HUES64 (cell line): Measurements from ENCODE around the gene STX18.

Source experiments
- H3K27ac ChIP-seq: 2 replicates; pipeline ENCODE4 v1.7.0; 2013; ENCODE audit warnings: low read depth, low read length, inconsistent platforms
- H3K27me3 ChIP-seq: 2 replicates; pipeline ENCODE4 v1.6.1; 2013; ENCODE audit warnings: mild to moderate bottlenecking, low read length; ENCODE audit not compliant: insufficient read depth
- H3K36me3 ChIP-seq: 2 replicates; pipeline ENCODE4 v1.6.1; 2013; ENCODE audit warnings: mild to moderate bottlenecking, low read length; ENCODE audit not compliant: insufficient read depth
- H3K4me1 ChIP-seq: 2 replicates; pipeline ENCODE4 v1.6.1; 2013; ENCODE audit warnings: mild to moderate bottlenecking, low read length, moderate library complexity; ENCODE audit not compliant: insufficient read depth
- H3K4me3 ChIP-seq: 2 replicates; pipeline ENCODE4 v1.5.1; 2013; ENCODE audit warnings: mild to moderate bottlenecking, low read length, moderate library complexity
- H3K9ac ChIP-seq: 2 replicates; pipeline ENCODE4 v1.6.1; 2013; ENCODE audit warnings: mild to moderate bottlenecking, low read depth, low read length
- H3K9me3 ChIP-seq: 2 replicates; pipeline ENCODE4 v1.6.1; 2013; ENCODE audit warnings: low read depth, low read length; ENCODE audit not compliant: insufficient read depth
- WGBS: fragments of 150-250, 120-280 bp; methylation state at CpG from one replicate; pipeline ENCODE4 v1.1.7; 2013; ENCODE audit warnings: missing lambda C conversion rate; 5-methylcytosine and 5-hydroxymethylcytosine counted together

The STX18 gene

GRCh38 chr4:4417886-4418285, 124.0 kb downstream of the STX18 start:
- no peak overlapping the region for H3K9ac ChIP-seq
- peaks cover 35% of the 10 kb centered on the region for H3K36me3 ChIP-seq
- no peak overlapping the region for H3K4me3 ChIP-seq
- no peaks in the 10 kb centered on the region; the same call in 1 of the 2 replicates for H3K4me1 ChIP-seq
- no peaks in the 10 kb centered on the region for H3K27me3 ChIP-seq
- 28% methylated on average over 3 of the region's 7 CpGs for WGBS
- no peak overlapping the region for H3K27ac ChIP-seq
- H3K9me3 ChIP-seq: no peaks in the 10 kb centered on the region

GRCh38 chr4:4416981-4417380, 124.9 kb downstream of the STX18 start:
- 94% methylated on average over 11 of the region's 11 CpGs for WGBS
- no peaks in the 10 kb centered on the region for H3K27me3 ChIP-seq
- no peaks in the 10 kb centered on the region for H3K9me3 ChIP-seq

GRCh38 chr4:4415806-4416805, 125.7 kb downstream of the STX18 start:
- Histone ChIP-seq H3K36me3 (peaks cover 33% of the 10 kb centered on the region), H3K9me3 (no peaks in the 10 kb centered on the region), H3K27me3 (no peaks in the 10 kb centered on the region), H3K4me3 (no peak overlapping the region), H3K4me1 (no peaks in the 10 kb centered on the region), H3K9ac (no peak overlapping the region), H3K27ac (no peak overlapping the region)
- 89% methylated on average over 27 of the region's 27 CpGs for WGBS

More at GRCh38 chr4:4416981-4417380, 124.9 kb downstream of the STX18 start:
- no peak overlapping the region for H3K9ac ChIP-seq
- H3K4me3 ChIP-seq: no peak overlapping the region
- no peaks in the 10 kb centered on the region for H3K4me1 ChIP-seq
- H3K36me3 ChIP-seq: peaks cover 33% of the 10 kb centered on the region
- no peak overlapping the region for H3K27ac ChIP-seq

GRCh38 chr4:4415107-4415805, 126.6 kb downstream of the STX18 start:
- Histone ChIP-seq H3K9me3 (no peaks in the 10 kb centered on the region), H3K27ac (no peak overlapping the region), H3K27me3 (no peaks in the 10 kb centered on the region), H3K4me1 (no peaks in the 10 kb centered on the region), H3K36me3 (peaks cover 26% of the 10 kb centered on the region), H3K9ac (no peak overlapping the region), H3K4me3 (no peak overlapping the region)
- 94% methylated on average over 19 of the region's 19 CpGs for WGBS

GRCh38 chr4:4413806-4414205, 128.0 kb downstream of the STX18 start:
- H3K36me3 ChIP-seq: peaks cover 12% of the 10 kb centered on the region
- 89% methylated on average over 6 of the region's 7 CpGs for WGBS
- no peaks in the 10 kb centered on the region for H3K27me3 ChIP-seq
- no peak overlapping the region for H3K27ac ChIP-seq
- H3K4me1 ChIP-seq: no peaks in the 10 kb centered on the region
- no peak overlapping the region for H3K9ac ChIP-seq
- H3K9me3 ChIP-seq: no peaks in the 10 kb centered on the region
- H3K4me3 ChIP-seq: no peak overlapping the region

GRCh38 chr4:4413373-4413725, 128.5 kb downstream of the STX18 start:
- 88% methylated on average over 10 of the region's 10 CpGs for WGBS
- Histone ChIP-seq H3K9ac (no peak overlapping the region), H3K4me1 (no peaks in the 10 kb centered on the region), H3K36me3 (peaks cover 8% of the 10 kb centered on the region), H3K27ac (no peak overlapping the region), H3K27me3 (no peaks in the 10 kb centered on the region), H3K4me3 (no peak overlapping the region), H3K9me3 (no peaks in the 10 kb centered on the region)

DNA sequence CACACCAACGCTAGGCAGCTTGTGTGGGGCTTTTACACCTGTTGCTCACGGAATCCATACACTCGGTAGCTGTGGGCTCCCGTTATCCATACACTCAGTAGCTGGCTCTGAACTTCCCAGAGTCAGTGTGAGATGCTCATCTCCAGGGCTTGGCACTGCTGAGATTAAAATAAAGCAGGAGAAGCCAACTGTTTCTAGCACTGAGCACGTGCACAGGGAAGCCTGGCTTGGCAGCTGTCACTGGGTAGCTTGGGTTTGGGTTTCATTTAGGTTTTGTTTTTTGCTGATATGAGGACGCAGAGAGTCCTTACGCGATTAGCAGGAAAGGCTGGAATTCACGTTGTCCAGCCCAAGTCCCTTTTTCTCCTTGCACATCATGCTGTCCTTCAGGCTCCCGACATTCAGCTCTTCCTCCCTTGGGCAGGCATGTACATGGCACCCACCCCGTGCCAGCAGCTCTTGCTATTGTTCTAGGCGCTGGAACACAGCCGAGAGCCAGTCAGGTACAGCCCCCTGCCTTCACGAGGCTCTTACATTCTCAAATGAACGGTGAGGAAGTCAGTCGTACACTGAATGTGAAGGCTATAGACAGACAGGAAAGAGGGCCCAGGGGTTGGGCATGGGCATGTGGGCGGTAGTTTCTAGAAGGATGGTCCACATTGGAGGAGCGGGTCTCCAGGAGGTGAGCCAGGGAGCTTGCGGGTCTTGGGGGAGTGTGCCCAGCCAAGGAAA, 129.0 kb downstream of the STX18 start:
- 0 out of 2 replicates have a peak, but pooled peaks cover 2% of the 10 kb centered on the region for H3K36me3 ChIP-seq
- H3K4me1 ChIP-seq: no peaks in the 10 kb centered on the region
- no peaks in the 10 kb centered on the region for H3K9me3 ChIP-seq
- no peaks in the 10 kb centered on the region for H3K27me3 ChIP-seq
- H3K9ac ChIP-seq: no peak overlapping the region
- H3K4me3 ChIP-seq: no peak overlapping the region
- no peak overlapping the region for H3K27ac ChIP-seq
- 92% methylated on average over 19 of the region's 19 CpGs for WGBS

DNA sequence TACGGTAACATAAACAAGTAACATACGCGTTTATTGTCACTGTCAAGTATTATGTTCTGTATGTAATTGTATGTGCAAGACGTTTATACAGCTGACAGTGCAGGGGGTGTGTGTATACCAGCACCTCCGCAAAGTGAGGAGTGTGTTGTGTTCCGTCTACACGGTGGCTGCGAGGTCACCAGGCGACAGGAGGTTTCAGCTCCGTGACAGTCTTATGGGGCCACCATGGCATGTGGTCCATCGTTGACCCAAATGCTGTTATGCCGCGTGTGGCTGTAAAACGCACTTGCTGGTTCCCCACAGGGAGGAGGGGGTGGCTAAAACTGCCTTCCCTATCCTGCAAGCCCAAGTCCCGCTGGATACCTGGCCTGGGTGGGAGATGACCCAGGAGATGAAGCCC, 129.9 kb downstream of the STX18 start:
- H3K27me3 ChIP-seq: no peaks in the 10 kb centered on the region
- no peak overlapping the region for H3K9ac ChIP-seq
- WGBS: 96% methylated on average over 14 of the region's 15 CpGs
- H3K4me3 ChIP-seq: no peak overlapping the region
- H3K9me3 ChIP-seq: no peaks in the 10 kb centered on the region
- H3K36me3 ChIP-seq: no peaks in the 10 kb centered on the region
- no peak overlapping the region for H3K27ac ChIP-seq
- H3K4me1 ChIP-seq: no peaks in the 10 kb centered on the region

GRCh38 chr4:4410271-4410670, 131.6 kb downstream of the STX18 start:
- Histone ChIP-seq H3K4me3 (no peak overlapping the region), H3K27me3 (no peaks in the 10 kb centered on the region), H3K9me3 (no peaks in the 10 kb centered on the region), H3K36me3 (no peaks in the 10 kb centered on the region), H3K9ac (no peak overlapping the region), H3K4me1 (no peaks in the 10 kb centered on the region), H3K27ac (no peak overlapping the region)
- 92% methylated on average over 15 of the region's 15 CpGs for WGBS

DNA sequence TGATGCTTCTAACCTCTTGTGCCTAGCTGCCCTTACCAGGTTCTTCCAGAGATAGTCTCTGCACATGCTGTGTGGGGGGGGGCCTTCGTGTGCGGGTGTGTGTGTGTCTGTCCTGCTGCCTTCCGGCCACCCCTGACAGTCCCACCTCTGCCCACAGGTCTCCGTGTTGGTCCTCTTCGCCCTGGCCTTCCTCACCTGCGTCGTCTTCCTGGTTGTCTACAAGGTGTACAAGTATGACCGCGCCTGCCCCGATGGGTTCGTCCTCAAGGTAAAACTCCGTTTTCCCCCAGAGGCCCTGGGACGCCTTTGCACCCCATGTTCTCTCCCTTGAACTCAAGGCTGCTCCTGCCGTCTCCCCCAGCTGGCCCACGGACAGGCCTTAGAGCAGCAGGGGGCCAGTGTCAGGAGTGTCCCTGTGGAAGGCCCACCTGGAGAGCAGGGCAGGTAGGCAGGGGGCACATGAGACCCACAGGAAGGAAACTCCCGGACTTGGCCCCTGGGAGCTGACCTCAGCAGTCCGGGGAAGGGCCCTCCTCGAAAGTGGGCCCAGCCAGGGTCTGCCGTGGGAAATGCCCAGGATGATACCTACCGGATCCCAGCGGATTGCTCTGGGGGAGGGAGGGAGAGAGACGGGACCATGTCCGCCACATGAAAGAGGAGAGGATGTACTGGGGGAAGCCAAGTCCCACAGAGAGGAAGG, 132.3 kb downstream of the STX18 start:
- WGBS: 94% methylated on average over 23 of the region's 23 CpGs
- H3K4me3 ChIP-seq: no peak overlapping the region
- H3K9ac ChIP-seq: no peak overlapping the region
- no peaks in the 10 kb centered on the region for H3K4me1 ChIP-seq
- H3K27me3 ChIP-seq: no peaks in the 10 kb centered on the region
- no peak overlapping the region for H3K27ac ChIP-seq
- H3K9me3 ChIP-seq: no peaks in the 10 kb centered on the region
- H3K36me3 ChIP-seq: no peaks in the 10 kb centered on the region
